ENCODE data around the gene GAGE13. TPM values are rescaled to one million over a fixed set of nuclear protein-coding genes. Genes with fewer than 3 reads are reported as not detected.

The GAGE13 gene
- total and polyA plus RNA-seq, 2 of the 8 experiments (the other 6 are each of a cell fraction or from before 2014, with no cell fraction given), result not detected

DNA sequence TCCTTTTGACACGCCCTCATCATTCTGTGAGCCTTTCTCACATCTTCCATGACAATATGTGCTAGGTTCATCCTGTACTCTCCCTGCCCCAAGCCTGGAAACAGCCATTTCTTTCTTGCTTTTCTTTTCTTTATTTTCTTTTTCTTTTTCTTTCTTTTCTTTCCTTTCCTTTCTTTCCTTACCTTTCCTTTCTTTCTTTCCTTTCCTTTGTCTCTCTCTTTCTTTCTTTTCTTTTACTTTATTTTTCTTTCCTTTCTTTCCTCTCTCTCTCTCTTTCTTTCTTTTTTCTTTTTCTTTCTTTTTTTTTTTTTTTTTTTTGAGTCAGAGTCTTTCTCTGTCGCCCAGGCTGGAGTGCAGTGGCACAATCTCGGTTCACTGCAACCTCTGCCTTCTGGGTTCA, 47.2 kb upstream of the GAGE13 start (continued):
- TF ChIP-seq, protein P1, sequence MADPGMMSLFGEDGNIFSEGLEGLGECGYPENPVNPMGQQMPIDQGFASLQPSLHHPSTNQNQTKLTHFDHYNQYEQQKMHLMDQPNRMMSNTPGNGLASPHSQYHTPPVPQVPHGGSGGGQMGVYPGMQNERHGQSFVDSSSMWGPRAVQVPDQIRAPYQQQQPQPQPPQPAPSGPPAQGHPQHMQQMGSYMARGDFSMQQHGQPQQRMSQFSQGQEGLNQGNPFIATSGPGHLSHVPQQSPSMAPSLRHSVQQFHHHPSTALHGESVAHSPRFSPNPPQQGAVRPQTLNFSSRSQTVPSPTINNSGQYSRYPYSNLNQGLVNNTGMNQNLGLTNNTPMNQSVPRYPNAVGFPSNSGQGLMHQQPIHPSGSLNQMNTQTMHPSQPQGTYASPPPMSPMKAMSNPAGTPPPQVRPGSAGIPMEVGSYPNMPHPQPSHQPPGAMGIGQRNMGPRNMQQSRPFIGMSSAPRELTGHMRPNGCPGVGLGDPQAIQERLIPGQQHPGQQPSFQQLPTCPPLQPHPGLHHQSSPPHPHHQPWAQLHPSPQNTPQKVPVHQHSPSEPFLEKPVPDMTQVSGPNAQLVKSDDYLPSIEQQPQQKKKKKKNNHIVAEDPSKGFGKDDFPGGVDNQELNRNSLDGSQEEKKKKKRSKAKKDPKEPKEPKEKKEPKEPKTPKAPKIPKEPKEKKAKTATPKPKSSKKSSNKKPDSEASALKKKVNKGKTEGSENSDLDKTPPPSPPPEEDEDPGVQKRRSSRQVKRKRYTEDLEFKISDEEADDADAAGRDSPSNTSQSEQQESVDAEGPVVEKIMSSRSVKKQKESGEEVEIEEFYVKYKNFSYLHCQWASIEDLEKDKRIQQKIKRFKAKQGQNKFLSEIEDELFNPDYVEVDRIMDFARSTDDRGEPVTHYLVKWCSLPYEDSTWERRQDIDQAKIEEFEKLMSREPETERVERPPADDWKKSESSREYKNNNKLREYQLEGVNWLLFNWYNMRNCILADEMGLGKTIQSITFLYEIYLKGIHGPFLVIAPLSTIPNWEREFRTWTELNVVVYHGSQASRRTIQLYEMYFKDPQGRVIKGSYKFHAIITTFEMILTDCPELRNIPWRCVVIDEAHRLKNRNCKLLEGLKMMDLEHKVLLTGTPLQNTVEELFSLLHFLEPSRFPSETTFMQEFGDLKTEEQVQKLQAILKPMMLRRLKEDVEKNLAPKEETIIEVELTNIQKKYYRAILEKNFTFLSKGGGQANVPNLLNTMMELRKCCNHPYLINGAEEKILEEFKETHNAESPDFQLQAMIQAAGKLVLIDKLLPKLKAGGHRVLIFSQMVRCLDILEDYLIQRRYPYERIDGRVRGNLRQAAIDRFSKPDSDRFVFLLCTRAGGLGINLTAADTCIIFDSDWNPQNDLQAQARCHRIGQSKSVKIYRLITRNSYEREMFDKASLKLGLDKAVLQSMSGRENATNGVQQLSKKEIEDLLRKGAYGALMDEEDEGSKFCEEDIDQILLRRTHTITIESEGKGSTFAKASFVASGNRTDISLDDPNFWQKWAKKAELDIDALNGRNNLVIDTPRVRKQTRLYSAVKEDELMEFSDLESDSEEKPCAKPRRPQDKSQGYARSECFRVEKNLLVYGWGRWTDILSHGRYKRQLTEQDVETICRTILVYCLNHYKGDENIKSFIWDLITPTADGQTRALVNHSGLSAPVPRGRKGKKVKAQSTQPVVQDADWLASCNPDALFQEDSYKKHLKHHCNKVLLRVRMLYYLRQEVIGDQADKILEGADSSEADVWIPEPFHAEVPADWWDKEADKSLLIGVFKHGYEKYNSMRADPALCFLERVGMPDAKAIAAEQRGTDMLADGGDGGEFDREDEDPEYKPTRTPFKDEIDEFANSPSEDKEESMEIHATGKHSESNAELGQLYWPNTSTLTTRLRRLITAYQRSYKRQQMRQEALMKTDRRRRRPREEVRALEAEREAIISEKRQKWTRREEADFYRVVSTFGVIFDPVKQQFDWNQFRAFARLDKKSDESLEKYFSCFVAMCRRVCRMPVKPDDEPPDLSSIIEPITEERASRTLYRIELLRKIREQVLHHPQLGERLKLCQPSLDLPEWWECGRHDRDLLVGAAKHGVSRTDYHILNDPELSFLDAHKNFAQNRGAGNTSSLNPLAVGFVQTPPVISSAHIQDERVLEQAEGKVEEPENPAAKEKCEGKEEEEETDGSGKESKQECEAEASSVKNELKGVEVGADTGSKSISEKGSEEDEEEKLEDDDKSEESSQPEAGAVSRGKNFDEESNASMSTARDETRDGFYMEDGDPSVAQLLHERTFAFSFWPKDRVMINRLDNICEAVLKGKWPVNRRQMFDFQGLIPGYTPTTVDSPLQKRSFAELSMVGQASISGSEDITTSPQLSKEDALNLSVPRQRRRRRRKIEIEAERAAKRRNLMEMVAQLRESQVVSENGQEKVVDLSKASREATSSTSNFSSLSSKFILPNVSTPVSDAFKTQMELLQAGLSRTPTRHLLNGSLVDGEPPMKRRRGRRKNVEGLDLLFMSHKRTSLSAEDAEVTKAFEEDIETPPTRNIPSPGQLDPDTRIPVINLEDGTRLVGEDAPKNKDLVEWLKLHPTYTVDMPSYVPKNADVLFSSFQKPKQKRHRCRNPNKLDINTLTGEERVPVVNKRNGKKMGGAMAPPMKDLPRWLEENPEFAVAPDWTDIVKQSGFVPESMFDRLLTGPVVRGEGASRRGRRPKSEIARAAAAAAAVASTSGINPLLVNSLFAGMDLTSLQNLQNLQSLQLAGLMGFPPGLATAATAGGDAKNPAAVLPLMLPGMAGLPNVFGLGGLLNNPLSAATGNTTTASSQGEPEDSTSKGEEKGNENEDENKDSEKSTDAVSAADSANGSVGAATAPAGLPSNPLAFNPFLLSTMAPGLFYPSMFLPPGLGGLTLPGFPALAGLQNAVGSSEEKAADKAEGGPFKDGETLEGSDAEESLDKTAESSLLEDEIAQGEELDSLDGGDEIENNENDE (IDR thresholded peaks at IDR 0.05; ENCODE audit: insufficient replicate concordance, low read length), result no peak
- TF ChIP-seq ZNF274 (IDR thresholded peaks at IDR 0.05; ENCODE audit: borderline replicate concordance, extremely low read depth, low read length) (no peak), EZH2 (IDR thresholded peaks at IDR 0.05; ENCODE audit: low read depth, low read length, severe bottlenecking) (no peak), EGR1 (IDR thresholded peaks at IDR 0.05; ENCODE audit: borderline replicate concordance, low read depth, low read length) (no peak), RNF2 (IDR thresholded peaks at IDR 0.05; ENCODE audit: borderline replicate concordance, low read depth, low read length, missing control alignments, poor library complexity, severe bottlenecking) (no peak), KDM5A (IDR thresholded peaks at IDR 0.05; ENCODE audit: low read length) (no peak), CTBP2 (IDR thresholded peaks at IDR 0.05; ENCODE audit: borderline replicate concordance, insufficient read depth, insufficient read length, low read length) (no peak), KDM4A (IDR thresholded peaks at IDR 0.05; ENCODE audit: low read depth, low read length, severe bottlenecking) (no peak), SRF (IDR thresholded peaks at IDR 0.05; ENCODE audit: low read depth, low read length) (no peak)
- TF ChIP-seq, protein P2, sequence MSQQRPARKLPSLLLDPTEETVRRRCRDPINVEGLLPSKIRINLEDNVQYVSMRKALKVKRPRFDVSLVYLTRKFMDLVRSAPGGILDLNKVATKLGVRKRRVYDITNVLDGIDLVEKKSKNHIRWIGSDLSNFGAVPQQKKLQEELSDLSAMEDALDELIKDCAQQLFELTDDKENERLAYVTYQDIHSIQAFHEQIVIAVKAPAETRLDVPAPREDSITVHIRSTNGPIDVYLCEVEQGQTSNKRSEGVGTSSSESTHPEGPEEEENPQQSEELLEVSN (IDR thresholded peaks at IDR 0.05), result no peak
